A549 treated with RU486 at 1 μM for 4 hours (cell line): ENCODE measurements around the gene RXFP2. TPM values are rescaled to one million over a fixed set of nuclear protein-coding genes. Genes with fewer than 3 reads are reported as not detected.

Source experiments
- total RNA-seq: library from RNA; stranded (reverse); fragments of 200-300 nt; extraction: Qiagen RNA extraction; gene quantifications from 5 replicates; pipeline ENCODE4 v1.2.3, GENCODE V29; 2022; ENCODE audit warnings: low read depth

Gene RXFP2, protein sequence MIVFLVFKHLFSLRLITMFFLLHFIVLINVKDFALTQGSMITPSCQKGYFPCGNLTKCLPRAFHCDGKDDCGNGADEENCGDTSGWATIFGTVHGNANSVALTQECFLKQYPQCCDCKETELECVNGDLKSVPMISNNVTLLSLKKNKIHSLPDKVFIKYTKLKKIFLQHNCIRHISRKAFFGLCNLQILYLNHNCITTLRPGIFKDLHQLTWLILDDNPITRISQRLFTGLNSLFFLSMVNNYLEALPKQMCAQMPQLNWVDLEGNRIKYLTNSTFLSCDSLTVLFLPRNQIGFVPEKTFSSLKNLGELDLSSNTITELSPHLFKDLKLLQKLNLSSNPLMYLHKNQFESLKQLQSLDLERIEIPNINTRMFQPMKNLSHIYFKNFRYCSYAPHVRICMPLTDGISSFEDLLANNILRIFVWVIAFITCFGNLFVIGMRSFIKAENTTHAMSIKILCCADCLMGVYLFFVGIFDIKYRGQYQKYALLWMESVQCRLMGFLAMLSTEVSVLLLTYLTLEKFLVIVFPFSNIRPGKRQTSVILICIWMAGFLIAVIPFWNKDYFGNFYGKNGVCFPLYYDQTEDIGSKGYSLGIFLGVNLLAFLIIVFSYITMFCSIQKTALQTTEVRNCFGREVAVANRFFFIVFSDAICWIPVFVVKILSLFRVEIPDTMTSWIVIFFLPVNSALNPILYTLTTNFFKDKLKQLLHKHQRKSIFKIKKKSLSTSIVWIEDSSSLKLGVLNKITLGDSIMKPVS
- not detected in 5 replicates for total RNA-seq

DNA sequence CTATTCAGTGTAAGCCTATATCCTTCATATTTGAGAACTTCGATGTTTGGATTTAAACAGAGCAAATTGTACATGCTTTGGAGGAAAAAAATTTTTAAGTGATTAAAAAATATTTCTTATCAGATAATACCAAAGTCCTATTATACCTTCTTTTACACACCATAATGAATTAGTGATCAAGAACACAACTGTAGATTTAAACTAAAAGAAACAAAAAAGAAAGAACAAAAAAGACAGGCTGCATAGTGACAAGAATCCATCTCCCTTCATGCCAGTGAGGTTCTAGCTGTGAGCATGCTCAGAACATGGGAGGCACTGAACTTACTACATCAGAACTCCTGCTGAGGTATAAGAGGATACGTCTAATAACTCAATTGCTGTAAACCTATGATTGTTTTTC, at the start of gene RXFP2:
Gene RXFP2 (plus strand): TSS at position 301 of the 400 bp plus-strand sequence. CDS start 87 bp downstream, at position 388.

